HEK293 (cell line): ENCODE measurements around the gene CPAMD8.

Experiments used
- BCL11B ChIP-seq: fragments of 450-650 bp; formaldehyde crosslinking; IDR thresholded peaks from 2 replicates; pipeline ENCODE4 v1.5.1; 2016; ENCODE audit warnings: low read depth, missing biosample characterization, missing genetic modification characterization
- EGR2 ChIP-seq: fragments of 450-650 bp; formaldehyde crosslinking; IDR thresholded peaks from 2 replicates; pipeline ENCODE4 v1.5.1; 2016; ENCODE audit warnings: low read depth, missing biosample characterization, missing genetic modification characterization
- PATZ1 ChIP-seq: fragments of 450-650 bp; formaldehyde crosslinking; IDR thresholded peaks from 2 replicates; pipeline ENCODE4 v1.5.1; 2016; ENCODE audit warnings: missing biosample characterization, missing genetic modification characterization
- SP3 ChIP-seq: fragments of 450-650 bp; formaldehyde crosslinking; IDR thresholded peaks from 2 replicates; pipeline ENCODE4 v1.5.1; 2016; ENCODE audit warnings: missing biosample characterization, missing genetic modification characterization
- SP7 ChIP-seq: fragments of 450-650 bp; formaldehyde crosslinking; IDR thresholded peaks from 2 replicates; pipeline ENCODE4 v1.5.1; 2016; ENCODE audit warnings: missing biosample characterization, missing genetic modification characterization
- WT1 ChIP-seq: fragments of 450-650 bp; formaldehyde crosslinking; IDR thresholded peaks from 2 replicates; pipeline ENCODE4 v1.5.1; 2016; ENCODE audit warnings: missing biosample characterization, missing genetic modification characterization
- ZBTB1 ChIP-seq: fragments of 450-650 bp; formaldehyde crosslinking; IDR thresholded peaks from 2 replicates; pipeline ENCODE4 v1.5.1; 2016; ENCODE audit warnings: missing biosample characterization, missing genetic modification characterization
- ZFHX2 ChIP-seq: fragments of 450-650 bp; formaldehyde crosslinking; conservative IDR thresholded peaks from 2 replicates; pipeline ENCODE4 v1.5.1; 2016; ENCODE audit warnings: missing biosample characterization, missing genetic modification characterization
- ZFP41 ChIP-seq: fragments of 450-650 bp; formaldehyde crosslinking; IDR thresholded peaks from 2 replicates; pipeline ENCODE4 v1.5.1; 2016; ENCODE audit warnings: missing biosample characterization, missing genetic modification characterization, borderline replicate concordance
- ZFP69B ChIP-seq: fragments of 450-650 bp; formaldehyde crosslinking; IDR thresholded peaks from 2 replicates; pipeline ENCODE4 v1.5.1; 2016; ENCODE audit warnings: missing biosample characterization, missing genetic modification characterization
- ZNF10 ChIP-seq: fragments of 450-650 bp; formaldehyde crosslinking; IDR thresholded peaks from 2 replicates; pipeline ENCODE4 v1.5.1; 2017; ENCODE audit warnings: missing biosample characterization, missing genetic modification characterization
- ZNF175 ChIP-seq: fragments of 450-650 bp; formaldehyde crosslinking; IDR thresholded peaks from 2 replicates; pipeline ENCODE4 v1.5.1; 2016; ENCODE audit warnings: missing biosample characterization, missing genetic modification characterization
- ZNF202 ChIP-seq: fragments of 450-650 bp; formaldehyde crosslinking; IDR thresholded peaks from 2 replicates; pipeline ENCODE4 v1.5.1; 2016; ENCODE audit warnings: missing biosample characterization, missing genetic modification characterization, borderline replicate concordance
- ZNF211 ChIP-seq: fragments of 450-650 bp; formaldehyde crosslinking; IDR thresholded peaks from 2 replicates; pipeline ENCODE4 v1.5.1; 2016; ENCODE audit warnings: low read depth, missing biosample characterization, missing genetic modification characterization
- ZNF398 ChIP-seq: fragments of 450-650 bp; formaldehyde crosslinking; IDR thresholded peaks from 2 replicates; pipeline ENCODE4 v1.5.1; 2017; ENCODE audit warnings: missing biosample characterization, missing genetic modification characterization
- ZNF510 ChIP-seq: fragments of 450-650 bp; formaldehyde crosslinking; IDR thresholded peaks from 2 replicates; pipeline ENCODE4 v1.5.1; 2018; ENCODE audit warnings: mild to moderate bottlenecking, missing genetic modification characterization, missing biosample characterization; ENCODE audit not compliant: insufficient replicate concordance
- ZNF521 ChIP-seq: fragments of 450-650 bp; formaldehyde crosslinking; IDR thresholded peaks from 2 replicates; pipeline ENCODE4 v1.5.1; 2017; ENCODE audit warnings: missing biosample characterization, mild to moderate bottlenecking, missing genetic modification characterization
- ZNF544 ChIP-seq: fragments of 450-650 bp; formaldehyde crosslinking; IDR thresholded peaks from 2 replicates; pipeline ENCODE4 v1.5.0; 2017; ENCODE audit warnings: missing biosample characterization, missing genetic modification characterization
- ZNF600 ChIP-seq: fragments of 450-650 bp; formaldehyde crosslinking; IDR thresholded peaks from 2 replicates; pipeline ENCODE4 v1.5.1; 2016; ENCODE audit warnings: missing biosample characterization, missing genetic modification characterization
- ZNF658 ChIP-seq: fragments of 450-650 bp; formaldehyde crosslinking; IDR thresholded peaks from 2 replicates; pipeline ENCODE4; 2016; ENCODE audit warnings: missing biosample characterization, missing genetic modification characterization
- ZNF768 ChIP-seq: fragments of 450-650 bp; formaldehyde crosslinking; IDR thresholded peaks from 2 replicates; pipeline ENCODE4 v1.5.1; 2018; ENCODE audit warnings: missing biosample characterization, mild to moderate bottlenecking, missing genetic modification characterization
- ZNF785 ChIP-seq: fragments of 450-650 bp; formaldehyde crosslinking; IDR thresholded peaks from 2 replicates; pipeline ENCODE4 v1.5.1; 2016; ENCODE audit warnings: missing biosample characterization, missing genetic modification characterization
- ZNF843 ChIP-seq: fragments of 450-650 bp; formaldehyde crosslinking; IDR thresholded peaks from 2 replicates; pipeline ENCODE4 v1.5.1; 2016; ENCODE audit warnings: missing biosample characterization, missing genetic modification characterization
- TF ChIP-seq, protein P1 (sequence below): fragments of 450-650 bp; formaldehyde crosslinking; conservative IDR thresholded peaks from 2 replicates; pipeline ENCODE4 v1.5.1; 2016; ENCODE audit warnings: low read depth, missing biosample characterization, missing genetic modification characterization
- TF ChIP-seq, protein P2 (sequence below): fragments of 450-650 bp; formaldehyde crosslinking; IDR thresholded peaks from 2 replicates; pipeline ENCODE4 v1.5.1; 2016; ENCODE audit warnings: missing biosample characterization, missing genetic modification characterization
- TF ChIP-seq, protein P3 (sequence below): fragments of 450-650 bp; formaldehyde crosslinking; IDR thresholded peaks from 2 replicates; pipeline ENCODE4 v1.5.1; 2016; ENCODE audit warnings: missing biosample characterization, missing genetic modification characterization
- TF ChIP-seq, protein P4 (sequence below): fragments of 450-650 bp; formaldehyde crosslinking; IDR thresholded peaks from 2 replicates; pipeline ENCODE4 v1.5.1; 2016; ENCODE audit warnings: missing biosample characterization, missing genetic modification characterization, borderline replicate concordance

The CPAMD8 gene

GRCh38 chr19:17075864-17076542 is 49.4 kb upstream of the CPAMD8 start (continued):
- TF ChIP-seq, protein P1, sequence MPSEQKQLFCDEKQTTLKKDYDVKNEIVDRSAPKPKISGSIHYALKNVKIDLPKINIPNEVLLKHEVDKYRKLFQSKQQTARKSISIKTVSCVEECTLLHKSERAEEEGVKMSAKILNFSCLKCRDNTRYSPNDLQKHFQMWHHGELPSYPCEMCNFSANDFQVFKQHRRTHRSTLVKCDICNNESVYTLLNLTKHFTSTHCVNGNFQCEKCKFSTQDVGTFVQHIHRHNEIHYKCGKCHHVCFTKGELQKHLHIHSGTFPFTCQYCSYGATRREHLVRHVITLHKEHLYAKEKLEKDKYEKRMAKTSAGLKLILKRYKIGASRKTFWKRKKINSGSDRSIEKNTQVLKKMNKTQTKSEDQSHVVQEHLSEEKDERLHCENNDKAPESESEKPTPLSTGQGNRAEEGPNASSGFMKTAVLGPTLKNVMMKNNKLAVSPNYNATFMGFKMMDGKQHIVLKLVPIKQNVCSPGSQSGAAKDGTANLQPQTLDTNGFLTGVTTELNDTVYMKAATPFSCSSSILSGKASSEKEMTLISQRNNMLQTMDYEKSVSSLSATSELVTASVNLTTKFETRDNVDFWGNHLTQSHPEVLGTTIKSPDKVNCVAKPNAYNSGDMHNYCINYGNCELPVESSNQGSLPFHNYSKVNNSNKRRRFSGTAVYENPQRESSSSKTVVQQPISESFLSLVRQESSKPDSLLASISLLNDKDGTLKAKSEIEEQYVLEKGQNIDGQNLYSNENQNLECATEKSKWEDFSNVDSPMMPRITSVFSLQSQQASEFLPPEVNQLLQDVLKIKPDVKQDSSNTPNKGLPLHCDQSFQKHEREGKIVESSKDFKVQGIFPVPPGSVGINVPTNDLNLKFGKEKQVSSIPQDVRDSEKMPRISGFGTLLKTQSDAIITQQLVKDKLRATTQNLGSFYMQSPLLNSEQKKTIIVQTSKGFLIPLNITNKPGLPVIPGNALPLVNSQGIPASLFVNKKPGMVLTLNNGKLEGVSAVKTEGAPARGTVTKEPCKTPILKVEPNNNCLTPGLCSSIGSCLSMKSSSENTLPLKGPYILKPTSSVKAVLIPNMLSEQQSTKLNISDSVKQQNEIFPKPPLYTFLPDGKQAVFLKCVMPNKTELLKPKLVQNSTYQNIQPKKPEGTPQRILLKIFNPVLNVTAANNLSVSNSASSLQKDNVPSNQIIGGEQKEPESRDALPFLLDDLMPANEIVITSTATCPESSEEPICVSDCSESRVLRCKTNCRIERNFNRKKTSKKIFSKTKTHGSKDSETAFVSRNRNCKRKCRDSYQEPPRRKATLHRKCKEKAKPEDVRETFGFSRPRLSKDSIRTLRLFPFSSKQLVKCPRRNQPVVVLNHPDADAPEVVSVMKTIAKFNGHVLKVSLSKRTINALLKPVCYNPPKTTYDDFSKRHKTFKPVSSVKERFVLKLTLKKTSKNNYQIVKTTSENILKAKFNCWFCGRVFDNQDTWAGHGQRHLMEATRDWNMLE: no peak
- TF ChIP-seq ZNF202 (tag by site-specific recombination): no peak
- peak; percentile 26; the same call in 1 of the 2 replicates for TF ChIP-seq ZFP41
- peak; percentile 8; the same call in 1 of the 2 replicates for TF ChIP-seq SP7 (tag by site-specific recombination)
- TF ChIP-seq ZNF10 (tag by site-specific recombination): peak; percentile 14; the same call in 1 of the 2 replicates
- TF ChIP-seq ZNF843 (tag by site-specific recombination): 0 out of 2 replicates have a peak, but pooled peaks have one; percentile 14
- peak; percentile 35; the same call in 1 of the 2 replicates for TF ChIP-seq BCL11B (tag by site-specific recombination)
- TF ChIP-seq, protein P2, sequence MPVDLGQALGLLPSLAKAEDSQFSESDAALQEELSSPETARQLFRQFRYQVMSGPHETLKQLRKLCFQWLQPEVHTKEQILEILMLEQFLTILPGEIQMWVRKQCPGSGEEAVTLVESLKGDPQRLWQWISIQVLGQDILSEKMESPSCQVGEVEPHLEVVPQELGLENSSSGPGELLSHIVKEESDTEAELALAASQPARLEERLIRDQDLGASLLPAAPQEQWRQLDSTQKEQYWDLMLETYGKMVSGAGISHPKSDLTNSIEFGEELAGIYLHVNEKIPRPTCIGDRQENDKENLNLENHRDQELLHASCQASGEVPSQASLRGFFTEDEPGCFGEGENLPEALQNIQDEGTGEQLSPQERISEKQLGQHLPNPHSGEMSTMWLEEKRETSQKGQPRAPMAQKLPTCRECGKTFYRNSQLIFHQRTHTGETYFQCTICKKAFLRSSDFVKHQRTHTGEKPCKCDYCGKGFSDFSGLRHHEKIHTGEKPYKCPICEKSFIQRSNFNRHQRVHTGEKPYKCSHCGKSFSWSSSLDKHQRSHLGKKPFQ (tag by site-specific recombination): no peak
- TF ChIP-seq ZNF398 (tag by site-specific recombination): peak; percentile 98
- TF ChIP-seq, protein P3, sequence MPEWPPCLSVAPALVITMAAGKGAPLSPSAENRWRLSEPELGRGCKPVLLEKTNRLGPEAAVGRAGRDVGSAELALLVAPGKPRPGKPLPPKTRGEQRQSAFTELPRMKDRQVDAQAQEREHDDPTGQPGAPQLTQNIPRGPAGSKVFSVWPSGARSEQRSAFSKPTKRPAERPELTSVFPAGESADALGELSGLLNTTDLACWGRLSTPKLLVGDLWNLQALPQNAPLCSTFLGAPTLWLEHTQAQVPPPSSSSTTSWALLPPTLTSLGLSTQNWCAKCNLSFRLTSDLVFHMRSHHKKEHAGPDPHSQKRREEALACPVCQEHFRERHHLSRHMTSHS (tag by site-specific recombination): no peak; the same call in 1 of the 2 replicates
- no peak for TF ChIP-seq ZNF510 (tag by site-specific recombination)
- TF ChIP-seq ZBTB1 (tag by site-specific recombination): no peak
- TF ChIP-seq ZNF600 (tag by site-specific recombination): peak; percentile 68; the same call in 1 of the 2 replicates
- no peak for TF ChIP-seq ZNF521
- TF ChIP-seq ZNF785 (tag by site-specific recombination): no peak
- TF ChIP-seq ZNF658 (tag by site-specific recombination): no peak
- peak; percentile 76 for TF ChIP-seq EGR2
- no peak for TF ChIP-seq ZNF175 (tag by site-specific recombination)
- TF ChIP-seq ZFHX2 (tag by site-specific recombination): peak; percentile 79
- TF ChIP-seq ZNF544 (tag by site-specific recombination): no peak
- 0 out of 2 replicates have a peak, but pooled peaks have one; percentile 45 for TF ChIP-seq WT1 (tag by site-specific recombination)
- no peak for TF ChIP-seq ZNF768 (tag by site-specific recombination)
- peak; percentile 38; the same call in 1 of the 2 replicates for TF ChIP-seq SP3 (tag by site-specific recombination)
- TF ChIP-seq, protein P4, sequence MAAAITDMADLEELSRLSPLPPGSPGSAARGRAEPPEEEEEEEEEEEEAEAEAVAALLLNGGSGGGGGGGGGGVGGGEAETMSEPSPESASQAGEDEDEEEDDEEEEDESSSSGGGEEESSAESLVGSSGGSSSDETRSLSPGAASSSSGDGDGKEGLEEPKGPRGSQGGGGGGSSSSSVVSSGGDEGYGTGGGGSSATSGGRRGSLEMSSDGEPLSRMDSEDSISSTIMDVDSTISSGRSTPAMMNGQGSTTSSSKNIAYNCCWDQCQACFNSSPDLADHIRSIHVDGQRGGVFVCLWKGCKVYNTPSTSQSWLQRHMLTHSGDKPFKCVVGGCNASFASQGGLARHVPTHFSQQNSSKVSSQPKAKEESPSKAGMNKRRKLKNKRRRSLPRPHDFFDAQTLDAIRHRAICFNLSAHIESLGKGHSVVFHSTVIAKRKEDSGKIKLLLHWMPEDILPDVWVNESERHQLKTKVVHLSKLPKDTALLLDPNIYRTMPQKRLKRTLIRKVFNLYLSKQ (tag by site-specific recombination): no peak
- TF ChIP-seq PATZ1 (tag by site-specific recombination): peak; percentile 97
- peak; percentile 13; the same call in 1 of the 2 replicates for TF ChIP-seq ZFP69B (tag by site-specific recombination)
- TF ChIP-seq ZNF211 (tag by site-specific recombination): no peak
